22Rv1 (cell line): ENCODE data around the gene LTN1.

Source experiments
- CTCF ChIP-seq: fragments of 450-650 bp; IDR thresholded peaks from 2 replicates; pipeline ENCODE4 v1.5.1; 2017; ENCODE audit warnings: mild to moderate bottlenecking
- ZFX ChIP-seq: fragments of 450-650 bp; IDR thresholded peaks from 2 replicates; pipeline ENCODE4 v1.6.1; 2017; ENCODE audit warnings: antibody characterized with exemption, borderline replicate concordance

- TF ChIP-seq CTCF (no peak), ZFX (no peak)
Observed at GRCh38 chr21:28899744-28900143, 92.9 kb downstream of the LTN1 start.
